HL-60 (cell line): Measurements from ENCODE around the gene GRB10.

Experiments used
- DNase-seq, 2 experiments: peaks; one replicate each; pipeline ENCODE4 v3.0.0-alpha.2; 2010 to 2020; ENCODE audit warnings: low read depth in 1 of 2, low spot score in 1 of 2
- H3K27ac ChIP-seq: fragments of 250-450 bp; sonication (Bioruptor Pico); replicated peaks from 2 replicates; pipeline ENCODE4 v1.5.1; 2020; ENCODE audit warnings: mild to moderate bottlenecking, moderate library complexity
- H3K27me3 ChIP-seq: fragments of 250-450 bp; sonication (Bioruptor Pico); 2 replicates; pipeline ENCODE4 v1.5.1; 2021; ENCODE audit warnings: mild to moderate bottlenecking, moderate library complexity; ENCODE audit not compliant: insufficient read depth, poor library complexity, severe bottlenecking
- H3K4me3 ChIP-seq: replicated peaks from 2 replicates; pipeline ENCODE4 v1.5.1; 2011; ENCODE audit warnings: mild to moderate bottlenecking, control low read depth, low read length; ENCODE audit not compliant: insufficient read depth
- GABPA ChIP-seq: IDR thresholded peaks from 2 replicates; pipeline ENCODE4 v1.6.1; 2012; ENCODE audit warnings: low read depth
- POLR2AphosphoS5 ChIP-seq: IDR thresholded peaks from 2 replicates; pipeline ENCODE4 v1.6.1; 2012; ENCODE audit warnings: low read depth
- REST ChIP-seq: IDR thresholded peaks from 2 replicates; pipeline ENCODE4 v1.6.1; 2012; ENCODE audit warnings: low read depth; ENCODE audit not compliant: insufficient replicate concordance
- SPI1 ChIP-seq: IDR thresholded peaks from 2 replicates; pipeline ENCODE4 v1.6.1; 2012; ENCODE audit warnings: low read depth, mild to moderate bottlenecking, borderline replicate concordance
- TF ChIP-seq, protein P1 (sequence below): IDR thresholded peaks from one replicate; pipeline ENCODE4 v1.5.1; 2011; ENCODE audit warnings: low read length, control low read depth, inconsistent platforms; ENCODE audit not compliant: insufficient read depth

GRB10 gene

DNA sequence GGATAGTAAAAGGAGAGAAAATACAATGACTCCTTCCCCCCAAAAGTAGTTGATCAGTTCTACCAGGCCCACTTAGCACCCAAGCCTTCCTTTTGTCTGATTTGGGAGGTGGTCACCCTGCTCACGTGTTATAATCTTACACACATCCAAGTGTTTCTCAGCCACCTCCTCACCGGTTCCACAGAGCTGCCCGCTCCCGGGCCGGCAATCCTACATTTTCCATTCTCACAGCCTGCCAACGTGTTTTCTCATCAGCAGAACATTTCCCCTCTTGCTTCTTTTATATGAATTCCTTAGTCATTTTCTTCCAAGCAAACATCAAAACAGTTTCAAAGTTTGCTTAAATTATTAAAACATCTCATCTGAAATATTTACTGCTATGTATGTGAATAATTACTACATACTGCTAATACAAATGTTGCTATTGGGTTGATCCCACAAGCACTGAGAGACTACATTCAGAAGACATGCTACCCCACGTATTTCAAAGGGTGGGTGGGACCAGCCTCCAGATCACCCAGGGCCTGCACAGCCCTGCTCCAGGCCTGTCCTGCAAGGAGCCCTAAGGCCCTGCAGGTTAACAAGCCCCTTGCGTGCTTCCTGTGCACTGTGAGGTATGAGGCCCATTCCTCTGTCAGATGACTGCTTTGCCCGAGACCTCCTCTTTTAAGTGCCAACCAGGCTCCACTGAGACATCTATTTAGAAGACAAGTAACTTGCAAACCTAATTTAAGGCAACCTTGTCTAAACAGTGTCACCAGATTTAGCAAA is 75.3 kb downstream of the GRB10 start:
- H3K27ac ChIP-seq = no peak overlapping the region
- no peak for TF ChIP-seq POLR2AphosphoS5
- no peak for TF ChIP-seq SPI1
- no peak for TF ChIP-seq GABPA
- no peak overlapping the region for H3K4me3 ChIP-seq
- H3K27me3 ChIP-seq = no peaks in the 10 kb centered on the region
- DNase-seq = no peak

GRCh38 chr7:50706469-50706937 is 76.2 kb downstream of the GRB10 start:
- H3K27ac ChIP-seq = no peak overlapping the region
- H3K27me3 ChIP-seq = no peaks in the 10 kb centered on the region
- no peak overlapping the region for H3K4me3 ChIP-seq
- TF ChIP-seq SPI1 = no peak
- TF ChIP-seq GABPA = no peak
- TF ChIP-seq, protein P1, sequence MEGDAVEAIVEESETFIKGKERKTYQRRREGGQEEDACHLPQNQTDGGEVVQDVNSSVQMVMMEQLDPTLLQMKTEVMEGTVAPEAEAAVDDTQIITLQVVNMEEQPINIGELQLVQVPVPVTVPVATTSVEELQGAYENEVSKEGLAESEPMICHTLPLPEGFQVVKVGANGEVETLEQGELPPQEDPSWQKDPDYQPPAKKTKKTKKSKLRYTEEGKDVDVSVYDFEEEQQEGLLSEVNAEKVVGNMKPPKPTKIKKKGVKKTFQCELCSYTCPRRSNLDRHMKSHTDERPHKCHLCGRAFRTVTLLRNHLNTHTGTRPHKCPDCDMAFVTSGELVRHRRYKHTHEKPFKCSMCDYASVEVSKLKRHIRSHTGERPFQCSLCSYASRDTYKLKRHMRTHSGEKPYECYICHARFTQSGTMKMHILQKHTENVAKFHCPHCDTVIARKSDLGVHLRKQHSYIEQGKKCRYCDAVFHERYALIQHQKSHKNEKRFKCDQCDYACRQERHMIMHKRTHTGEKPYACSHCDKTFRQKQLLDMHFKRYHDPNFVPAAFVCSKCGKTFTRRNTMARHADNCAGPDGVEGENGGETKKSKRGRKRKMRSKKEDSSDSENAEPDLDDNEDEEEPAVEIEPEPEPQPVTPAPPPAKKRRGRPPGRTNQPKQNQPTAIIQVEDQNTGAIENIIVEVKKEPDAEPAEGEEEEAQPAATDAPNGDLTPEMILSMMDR = no peak
- TF ChIP-seq POLR2AphosphoS5 = no peak
- DNase-seq = no peak

DNA sequence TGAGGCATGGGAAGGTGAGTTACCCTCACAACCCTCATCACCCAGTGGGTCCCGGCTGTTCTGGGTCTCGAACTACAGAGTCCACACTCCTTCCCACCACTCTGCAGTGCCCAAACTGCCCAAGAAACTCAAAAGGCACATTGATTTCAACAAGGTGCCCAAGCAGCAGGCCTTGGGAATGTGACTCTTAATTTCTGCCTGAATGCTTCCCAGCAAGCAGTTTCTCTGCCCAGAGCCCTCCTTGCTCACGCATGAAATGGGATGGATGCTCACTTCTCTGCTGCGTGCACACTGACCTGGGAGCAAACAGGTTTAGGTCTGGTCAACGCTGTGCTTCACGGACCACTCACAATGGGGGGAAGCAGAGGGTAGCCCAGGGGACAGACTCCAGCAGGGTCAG is 77.9 kb downstream of the GRB10 start:
- H3K27me3 ChIP-seq = no peaks in the 10 kb centered on the region
- H3K27ac ChIP-seq = no peak overlapping the region
- no peak overlapping the region for H3K4me3 ChIP-seq
- DNase-seq = no peak
- no peak for TF ChIP-seq SPI1
- TF ChIP-seq, protein P1 = no peak
- TF ChIP-seq REST = no peak
- TF ChIP-seq GABPA = no peak
- TF ChIP-seq POLR2AphosphoS5 = no peak

- no peak overlapping the region for H3K27ac ChIP-seq
- TF ChIP-seq GABPA (no peak), SPI1 (no peak), REST (no peak), POLR2AphosphoS5 (no peak)
- TF ChIP-seq, protein P1 = no peak
- no peaks in the 10 kb centered on the region for H3K27me3 ChIP-seq
- DNase-seq = no peak
- H3K4me3 ChIP-seq = no peak overlapping the region
Observed at GRCh38 chr7:50703654-50704053, 79.0 kb downstream of the GRB10 start.
